KMS-11 (cell line): ENCODE data around the gene NRF1.
"Not testable (repeated sequence)": the region's sequence is repeated elsewhere in the genome, so short reads cannot be mapped to it uniquely, and the experiment has no call there.

Experiments
- H2AFZ ChIP-seq: fragments of 200-600 bp; sonication (generic); 2 replicates; pipeline ENCODE4 v1.6.1; 2016; ENCODE audit warnings: antibody characterized with exemption, mixed run types, low read depth
- H3K27ac ChIP-seq: fragments of 200-600 bp; sonication (generic); 2 replicates; pipeline ENCODE4 v1.6.1; 2016; ENCODE audit warnings: mild to moderate bottlenecking, mixed run types
- H3K27me3 ChIP-seq: fragments of 200-600 bp; sonication (generic); 2 replicates; pipeline ENCODE4 v1.6.1; 2017; ENCODE audit warnings: mild to moderate bottlenecking, low read depth, mixed run types, moderate library complexity; ENCODE audit not compliant: insufficient read depth
- H3K36me3 ChIP-seq: fragments of 200-600 bp; sonication (generic); 2 replicates; pipeline ENCODE4 v1.6.1; 2017; ENCODE audit warnings: mild to moderate bottlenecking, mixed run types; ENCODE audit not compliant: insufficient read depth
- H3K4me1 ChIP-seq: fragments of 200-600 bp; sonication (generic); 2 replicates; pipeline ENCODE4 v1.6.1; 2016; ENCODE audit warnings: mild to moderate bottlenecking, low read depth, mixed run types; ENCODE audit not compliant: poor library complexity, severe bottlenecking
- H3K4me2 ChIP-seq: fragments of 200-600 bp; sonication (generic); 2 replicates; pipeline ENCODE4 v1.7.0; 2016; ENCODE audit warnings: mild to moderate bottlenecking, mixed run types
- H3K4me3 ChIP-seq: fragments of 200-600 bp; sonication (generic); IDR thresholded peaks from 2 replicates; pipeline ENCODE4 v1.6.1; 2017; ENCODE audit warnings: low read depth, low read length, mixed read lengths; ENCODE audit not compliant: insufficient read depth
- H3K79me2 ChIP-seq: fragments of 200-600 bp; sonication (generic); 2 replicates; pipeline ENCODE4 v1.6.1; 2016; ENCODE audit warnings: low read depth, mixed run types; ENCODE audit not compliant: insufficient read depth
- H3K9ac ChIP-seq: fragments of 200-600 bp; sonication (generic); 2 replicates; pipeline ENCODE4 v1.6.1; 2016; ENCODE audit warnings: mild to moderate bottlenecking, mixed run types
- H4K20me1 ChIP-seq: fragments of 200-600 bp; sonication (generic); 2 replicates; pipeline ENCODE4 v1.6.1; 2016; ENCODE audit warnings: mild to moderate bottlenecking, mixed run types; ENCODE audit not compliant: insufficient read depth
- CTCF ChIP-seq: fragments of 200-600 bp; sonication (generic); conservative IDR thresholded peaks from 2 replicates; pipeline ENCODE4 v1.6.1; 2017; ENCODE audit warnings: low read depth, mild to moderate bottlenecking, antibody characterized with exemption, low read length, moderate library complexity, mixed read lengths

The NRF1 gene

DNA sequence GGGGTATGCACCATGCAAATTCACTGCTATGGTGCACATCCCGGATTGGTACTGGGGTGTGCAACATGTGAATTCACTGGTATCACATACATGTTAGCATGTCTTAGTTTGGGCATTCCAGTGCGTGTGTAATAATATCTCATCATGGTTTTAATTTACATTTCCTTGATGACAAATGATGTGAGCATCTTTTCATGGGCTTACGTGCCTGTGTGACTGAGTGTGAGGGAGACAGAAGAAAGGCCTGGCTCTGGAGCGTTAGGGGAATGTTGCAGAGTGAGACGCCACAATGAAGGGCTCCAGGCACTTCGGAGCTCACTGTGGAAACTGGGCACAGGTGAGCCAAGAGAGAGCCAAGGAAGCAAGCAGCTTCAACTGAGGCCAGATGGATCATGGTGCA is 178.6 kb downstream of the NRF1 start:
- TF ChIP-seq CTCF, result no peak
- H3K79me2 ChIP-seq, result no peaks in the 10 kb centered on the region
- H2AFZ ChIP-seq, result no peak overlapping the region
- no peaks in the 10 kb centered on the region for H4K20me1 ChIP-seq
- no peak overlapping the region for H3K27ac ChIP-seq
- no peak overlapping the region for H3K9ac ChIP-seq
- H3K36me3 ChIP-seq, result no peaks in the 10 kb centered on the region
- no peaks in the 10 kb centered on the region for H3K27me3 ChIP-seq
- no peak overlapping the region for H3K4me2 ChIP-seq
- peaks cover 10% of the 10 kb centered on the region for H3K4me1 ChIP-seq
- H3K4me3 ChIP-seq, result no peak overlapping the region

DNA sequence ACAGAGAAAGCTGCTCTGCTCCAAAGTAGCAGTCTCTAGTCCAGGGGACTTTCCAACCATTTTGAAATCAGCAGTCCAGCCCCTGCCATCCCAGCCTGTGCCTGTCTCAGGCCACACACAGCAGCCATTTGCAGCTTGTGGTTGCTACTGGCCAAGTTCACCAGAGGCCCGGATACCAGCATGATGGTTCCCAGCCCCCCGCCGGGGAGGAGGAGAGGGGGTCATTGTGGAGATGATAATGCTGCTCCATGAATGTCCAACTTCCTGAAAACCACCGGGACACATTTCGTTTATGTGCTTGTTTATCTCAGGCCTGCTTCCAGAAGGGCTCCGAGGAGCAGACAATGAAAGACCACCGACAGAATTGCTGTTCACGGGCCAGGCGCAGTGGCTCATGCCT is 181.2 kb downstream of the NRF1 start:
- Histone ChIP-seq H3K4me1 (peaks cover 8% of the 10 kb centered on the region), H3K27me3 (no peaks in the 10 kb centered on the region), H3K79me2 (no peaks in the 10 kb centered on the region), H4K20me1 (no peaks in the 10 kb centered on the region), H3K4me2 (no peak overlapping the region), H2AFZ (no peak overlapping the region), H3K36me3 (no peaks in the 10 kb centered on the region), H3K4me3 (no peak overlapping the region), H3K9ac (no peak overlapping the region), H3K27ac (no peak overlapping the region)
- no peak for TF ChIP-seq CTCF

DNA sequence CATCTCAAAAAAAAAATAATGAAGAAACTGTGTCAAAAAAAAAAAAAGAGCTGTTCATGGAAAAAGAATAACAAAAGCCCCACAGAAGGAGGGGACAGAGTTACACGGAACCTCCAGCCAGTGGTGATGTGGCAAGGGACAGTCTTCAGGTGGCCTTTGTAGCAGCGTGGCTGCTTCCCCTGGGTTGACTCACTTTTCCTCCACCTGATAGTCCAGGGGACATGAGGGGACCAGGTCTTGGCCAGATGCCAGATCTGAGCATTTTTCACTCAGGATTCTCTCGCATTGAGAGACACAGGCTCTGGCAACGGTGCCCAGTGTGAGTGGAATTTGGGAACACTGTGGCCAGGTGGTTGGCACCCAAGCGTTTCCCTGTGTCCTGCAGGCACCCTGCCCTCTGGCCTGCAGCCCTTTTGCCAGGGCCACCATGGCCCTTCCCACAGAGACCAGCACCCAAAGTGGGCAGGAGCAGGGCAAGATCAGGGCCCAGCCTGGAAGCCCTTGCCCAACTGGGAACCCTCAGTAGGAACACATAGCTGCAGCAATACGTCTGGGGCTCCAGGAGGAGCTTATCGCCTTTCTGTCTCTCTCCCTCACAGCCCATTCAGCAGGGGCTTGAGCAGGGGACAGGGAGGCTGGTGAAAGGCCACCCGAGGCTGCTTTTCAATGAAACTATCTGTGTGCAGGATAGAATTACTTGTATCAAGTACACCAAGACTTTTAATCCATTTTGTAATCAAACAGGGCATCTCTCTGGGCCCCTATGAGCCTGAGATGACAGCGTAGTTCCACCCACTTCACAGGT is 182.2 kb downstream of the NRF1 start:
- no peaks in the 10 kb centered on the region for H3K36me3 ChIP-seq
- H3K4me2 ChIP-seq, result no peak overlapping the region
- H2AFZ ChIP-seq, result no peak overlapping the region
- H3K9ac ChIP-seq, result no peak overlapping the region
- H4K20me1 ChIP-seq, result no peaks in the 10 kb centered on the region
- TF ChIP-seq CTCF, result no peak
- peaks cover 8% of the 10 kb centered on the region for H3K4me1 ChIP-seq
- H3K27me3 ChIP-seq, result no peaks in the 10 kb centered on the region
- no peak overlapping the region for H3K27ac ChIP-seq
- H3K4me3 ChIP-seq, result no peak overlapping the region
- no peaks in the 10 kb centered on the region for H3K79me2 ChIP-seq

DNA sequence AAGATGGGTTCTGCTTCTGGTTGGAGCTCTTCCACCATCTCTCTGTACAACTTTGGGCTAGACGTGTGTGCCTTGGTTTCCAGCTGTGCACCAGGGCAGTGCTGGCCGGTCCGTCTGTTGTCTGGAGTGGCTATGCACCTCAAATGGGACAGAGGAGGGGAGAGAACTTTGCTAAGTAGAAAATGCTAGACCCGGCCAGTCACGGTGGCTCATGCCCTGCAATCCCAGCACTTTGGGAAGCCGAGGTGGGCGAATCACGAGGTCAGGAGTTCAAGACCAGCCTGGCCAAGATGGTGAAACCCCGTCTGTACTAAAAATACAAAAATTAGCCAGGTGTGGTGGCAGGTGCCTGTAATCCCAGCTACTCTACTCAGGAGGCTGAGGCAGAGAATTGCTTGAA is 182.9 kb downstream of the NRF1 start:
- not testable (repeated sequence) for H3K4me3 ChIP-seq

DNA sequence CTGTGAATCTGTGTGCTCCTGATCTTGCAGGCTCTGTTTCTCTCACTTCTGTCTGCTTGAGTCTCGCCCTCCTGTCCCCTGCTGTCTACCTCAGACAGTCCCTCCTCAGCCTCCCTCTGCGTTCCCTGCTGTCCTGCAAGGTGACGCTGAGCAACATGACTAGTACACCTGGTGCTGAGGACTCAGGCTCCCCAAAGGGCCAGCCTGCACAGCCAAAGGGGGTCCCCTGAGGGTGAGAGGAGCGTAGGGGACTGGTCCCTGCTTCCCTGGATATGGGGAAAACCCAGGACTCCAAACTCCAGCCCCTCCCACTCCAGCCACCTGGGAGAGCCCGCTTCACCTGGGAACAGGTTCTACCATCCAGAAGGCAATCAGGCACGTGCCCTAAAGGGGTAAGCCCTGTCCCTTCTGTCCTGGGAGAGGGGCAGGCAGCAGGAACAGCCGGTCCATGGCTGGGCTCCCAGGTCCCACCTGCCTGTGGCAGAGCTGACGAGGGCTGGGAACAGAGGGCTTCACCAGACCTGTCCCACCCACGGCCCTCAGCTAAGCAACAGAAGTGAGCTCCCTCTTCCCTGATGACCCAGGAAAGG is 184.8 kb downstream of the NRF1 start:
- H3K79me2 ChIP-seq, result no peaks in the 10 kb centered on the region
- H4K20me1 ChIP-seq, result no peaks in the 10 kb centered on the region
- H3K27me3 ChIP-seq, result no peaks in the 10 kb centered on the region
- no peak overlapping the region for H3K4me2 ChIP-seq
- no peak overlapping the region for H3K4me3 ChIP-seq
- H3K9ac ChIP-seq, result no peak overlapping the region
- peaks cover 8% of the 10 kb centered on the region for H3K4me1 ChIP-seq
- H2AFZ ChIP-seq, result no peak overlapping the region
- no peak overlapping the region for H3K27ac ChIP-seq
- no peak for TF ChIP-seq CTCF
- no peaks in the 10 kb centered on the region for H3K36me3 ChIP-seq

More for the DNA sequence above, 182.9 kb downstream of the NRF1 start:
- H2AFZ ChIP-seq, H3K4me2 ChIP-seq, H4K20me1 ChIP-seq, H3K27me3 ChIP-seq, H3K27ac ChIP-seq, H3K36me3 ChIP-seq, H3K79me2 ChIP-seq, H3K4me1 ChIP-seq, H3K9ac ChIP-seq: not testable (repeated sequence)
